ENCODE data around the gene OR13J1.
A peak's percentile ranks its signal among the peaks of the same experiment; 100 is the strongest.

Gene OR13J1

GRCh38 chr9:35839926-35840325 is 30.3 kb downstream of the OR13J1 start:
- no peak for TF ChIP-seq ZNF274 (IDR thresholded peaks at IDR 0.05; ENCODE audit: low read depth, low read length)
- no peak overlapping the region for H3K4me3 ChIP-seq (ENCODE audit: low read length)

- no peak for TF ChIP-seq ZNF274 (IDR thresholded peaks at IDR 0.05; ENCODE audit: low read depth, low read length)
- H3K4me3 ChIP-seq (ENCODE audit: low read length), result no peak overlapping the region
Observed at GRCh38 chr9:35836595-35836994, 33.6 kb downstream of the OR13J1 start.

GRCh38 chr9:35835766-35836165 is 34.4 kb downstream of the OR13J1 start:
- no peak for TF ChIP-seq ZNF274 (IDR thresholded peaks at IDR 0.05; ENCODE audit: low read depth, low read length)
- H3K4me3 ChIP-seq (ENCODE audit: low read length), result no peak overlapping the region

GRCh38 chr9:35835216-35835632 is 35.0 kb downstream of the OR13J1 start:
- H3K4me3 ChIP-seq (ENCODE audit: low read length), result no peak overlapping the region
- TF ChIP-seq ZNF274 (IDR thresholded peaks at IDR 0.05; ENCODE audit: low read depth, low read length), result no peak

GRCh38 chr9:35834260-35835215 is 35.7 kb downstream of the OR13J1 start:
- TF ChIP-seq ZNF274 (IDR thresholded peaks at IDR 0.05; ENCODE audit: low read depth, low read length), result no peak
- H3K4me3 ChIP-seq (ENCODE audit: low read length), result no peak overlapping the region

GRCh38 chr9:35832814-35833213 is 37.4 kb downstream of the OR13J1 start:
- no peak for TF ChIP-seq ZNF274 (IDR thresholded peaks at IDR 0.05; ENCODE audit: low read depth, low read length)
- H3K4me3 ChIP-seq (ENCODE audit: low read length), result no peak overlapping the region

- H3K4me3 ChIP-seq (ENCODE audit: low read length), result no peak overlapping the region
- TF ChIP-seq ZNF274 (IDR thresholded peaks at IDR 0.05; ENCODE audit: low read depth, low read length), result no peak
Observed at GRCh38 chr9:35831040-35831439, 39.2 kb downstream of the OR13J1 start.

GRCh38 chr9:35829764-35830096 is 40.5 kb downstream of the OR13J1 start:
- TF ChIP-seq ZNF274 (IDR thresholded peaks at IDR 0.05; ENCODE audit: low read depth, low read length), result no peak

GRCh38 chr9:35829084-35829763 is 41.0 kb downstream of the OR13J1 start, which contains the start of gene TMEM8B:
Gene TMEM8B, plus strand, starts transcription at chr9:35829228. Its CDS starts 220 bp downstream, at chr9:35829448.
- TF ChIP-seq ZNF274 (IDR thresholded peaks at IDR 0.05; ENCODE audit: low read depth, low read length), result no peak
- H3K4me3 ChIP-seq (ENCODE audit: low read length), result peak within 1 kb of the TSS; percentile 65

More at GRCh38 chr9:35829764-35830096, 40.5 kb downstream of the OR13J1 start:
- peak overlapping the region; percentile 65 for H3K4me3 ChIP-seq (ENCODE audit: low read length)

GRCh38 chr9:35828716-35829083 is 41.5 kb downstream of the OR13J1 start, which contains the start of gene FAM221B:
Gene FAM221B, minus strand, starts transcription at chr9:35828732. Its CDS starts 2,571 bp downstream, at chr9:35826161.
- H3K4me3 ChIP-seq (ENCODE audit: low read length), result peak within 1 kb of the TSS; percentile 65
- TF ChIP-seq ZNF274 (IDR thresholded peaks at IDR 0.05; ENCODE audit: low read depth, low read length), result no peak

GRCh38 chr9:35827486-35827885 is 42.7 kb downstream of the OR13J1 start:
- H3K4me3 ChIP-seq (ENCODE audit: low read length), result no peak overlapping the region
- TF ChIP-seq ZNF274 (IDR thresholded peaks at IDR 0.05; ENCODE audit: low read depth, low read length), result no peak

GRCh38 chr9:35826071-35826701 is 44.0 kb downstream of the OR13J1 start:
- H3K4me3 ChIP-seq (ENCODE audit: low read length), result no peak overlapping the region
- TF ChIP-seq ZNF274 (IDR thresholded peaks at IDR 0.05; ENCODE audit: low read depth, low read length), result no peak

- TF ChIP-seq ZNF274 (IDR thresholded peaks at IDR 0.05; ENCODE audit: low read depth, low read length), result no peak
- H3K4me3 ChIP-seq (ENCODE audit: low read length), result no peak overlapping the region
Observed at GRCh38 chr9:35822926-35823325, 47.3 kb downstream of the OR13J1 start.

- H3K4me3 ChIP-seq (ENCODE audit: low read length), result no peak overlapping the region
- TF ChIP-seq ZNF274 (IDR thresholded peaks at IDR 0.05; ENCODE audit: low read depth, low read length), result no peak
Observed at GRCh38 chr9:35820076-35820475, 50.1 kb downstream of the OR13J1 start.
